ENCODE results near the gene RSBN1L. TPM values are rescaled to one million over a fixed set of nuclear protein-coding genes. Genes with fewer than 3 reads are reported as not detected.

RSBN1L gene
- total RNA-seq, 1 donor from 2014 or later = 10.4 TPM

- Mint-ChIP-seq H3K27ac (ENCODE audit: unreplicated experiment) (no peak overlapping the region), H3K4me3 (ENCODE audit: unreplicated experiment) (no peak overlapping the region), H3K36me3 (ENCODE audit: low read depth) (peaks cover 2% of the 10 kb centered on the region), H3K4me1 (ENCODE audit: low read depth) (peaks cover 26% of the 10 kb centered on the region), H3K27me3 (ENCODE audit: low read depth) (no peaks in the 10 kb centered on the region), H3K9me3 (ENCODE audit: low read depth) (no peaks in the 10 kb centered on the region)
- no peak for DNase-seq (ENCODE audit: low spot score)
- no peak for TF ChIP-seq CTCF (IDR thresholded peaks at IDR 0.05)
Measured at GRCh38 chr7:77687100-77687746, 9.0 kb upstream of the RSBN1L start.

GRCh38 chr7:77687747-77688144, 8.5 kb upstream of the RSBN1L start:
- Mint-ChIP-seq H3K4me1 (ENCODE audit: low read depth) (peaks cover 30% of the 10 kb centered on the region), H3K4me3 (ENCODE audit: unreplicated experiment) (no peak overlapping the region), H3K9me3 (ENCODE audit: low read depth) (no peaks in the 10 kb centered on the region), H3K36me3 (ENCODE audit: low read depth) (no peaks in the 10 kb centered on the region), H3K27me3 (ENCODE audit: low read depth) (no peaks in the 10 kb centered on the region), H3K27ac (ENCODE audit: unreplicated experiment) (no peak overlapping the region)
- no peak for DNase-seq (ENCODE audit: low spot score)
- no peak for TF ChIP-seq CTCF (IDR thresholded peaks at IDR 0.05)

- H3K36me3 Mint-ChIP-seq (ENCODE audit: low read depth) = peaks cover 2% of the 10 kb centered on the region
- H3K4me1 Mint-ChIP-seq (ENCODE audit: low read depth) = peaks cover 30% of the 10 kb centered on the region
- no peak overlapping the region for H3K4me3 Mint-ChIP-seq (ENCODE audit: unreplicated experiment)
- H3K27ac Mint-ChIP-seq (ENCODE audit: unreplicated experiment) = no peak overlapping the region
- no peaks in the 10 kb centered on the region for H3K9me3 Mint-ChIP-seq (ENCODE audit: low read depth)
- TF ChIP-seq CTCF (IDR thresholded peaks at IDR 0.05) = no peak
- no peak for DNase-seq (ENCODE audit: low spot score)
- H3K27me3 Mint-ChIP-seq (ENCODE audit: low read depth) = no peaks in the 10 kb centered on the region
Measured at GRCh38 chr7:77690289-77690688, 6.0 kb upstream of the RSBN1L start.

- no peaks in the 10 kb centered on the region for H3K9me3 Mint-ChIP-seq (ENCODE audit: low read depth)
- no peak overlapping the region for H3K4me3 Mint-ChIP-seq (ENCODE audit: unreplicated experiment)
- peaks cover 2% of the 10 kb centered on the region for H3K36me3 Mint-ChIP-seq (ENCODE audit: low read depth)
- H3K27me3 Mint-ChIP-seq (ENCODE audit: low read depth) = no peaks in the 10 kb centered on the region
- no peak for TF ChIP-seq CTCF (IDR thresholded peaks at IDR 0.05)
- DNase-seq (ENCODE audit: low spot score) = no peak
- H3K27ac Mint-ChIP-seq (ENCODE audit: unreplicated experiment) = no peak overlapping the region
- H3K4me1 Mint-ChIP-seq (ENCODE audit: low read depth) = peaks cover 25% of the 10 kb centered on the region
Measured at GRCh38 chr7:77691892-77692491, 4.3 kb upstream of the RSBN1L start.

- Mint-ChIP-seq H3K4me3 (ENCODE audit: unreplicated experiment) (peak overlapping the region; percentile 28), H3K4me1 (ENCODE audit: low read depth) (peaks cover 35% of the 10 kb centered on the region), H3K27ac (ENCODE audit: unreplicated experiment) (no peak overlapping the region), H3K9me3 (ENCODE audit: low read depth) (no peaks in the 10 kb centered on the region), H3K36me3 (ENCODE audit: low read depth) (peaks cover 2% of the 10 kb centered on the region), H3K27me3 (ENCODE audit: low read depth) (no peaks in the 10 kb centered on the region)
- no peak for DNase-seq (ENCODE audit: low spot score)
- no peak for TF ChIP-seq CTCF (IDR thresholded peaks at IDR 0.05)
Measured at GRCh38 chr7:77693830-77694583, 2.3 kb upstream of the RSBN1L start.
